ENCODE data around the gene LUC7L3. TPM values are rescaled to one million over a fixed set of nuclear protein-coding genes. Genes with fewer than 3 reads are reported as not detected.
"Not testable (repeated sequence)": the region's sequence is repeated elsewhere in the genome, so short reads cannot be mapped to it uniquely, and the experiment has no call there.

LUC7L3 gene
- total RNA-seq, 2 donors from 2014 or later: 122 to 169 TPM

DNA sequence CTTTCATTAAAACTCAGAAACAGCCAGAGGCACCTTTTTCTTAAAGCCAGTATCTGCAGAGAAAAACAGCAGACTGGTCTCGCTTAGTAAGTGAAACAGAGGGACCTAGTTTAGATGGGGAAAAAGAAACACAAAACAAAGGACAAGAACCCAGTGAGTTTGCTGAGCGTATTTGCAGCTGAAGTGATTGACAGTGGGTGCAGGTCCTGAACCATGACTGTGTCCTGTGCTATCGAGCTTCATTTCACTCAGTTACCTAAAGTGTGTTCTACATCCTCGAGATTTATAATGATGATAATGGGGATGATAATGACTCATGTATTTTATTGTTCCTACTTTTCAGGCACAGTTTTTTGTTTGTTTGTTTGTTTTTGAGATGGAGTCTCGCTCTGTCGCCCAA is 84.3 kb downstream of the LUC7L3 start:
- 88 to 90% methylated on average over 5 to 6 of the region's 6 CpGs for WGBS, 2 experiments (ENCODE audit: insufficient coverage in 1 of 2, insufficient read length in 1 of 2)
- no peaks in the 10 kb centered on the region for H3K9me3 Mint-ChIP-seq
- Histone ChIP-seq H3K36me3 (ENCODE audit: control insufficient read depth, insufficient read depth, low read length) (no peaks in the 10 kb centered on the region), H3K9me3 (ENCODE audit: control insufficient read depth, low read length) (no peaks in the 10 kb centered on the region), H3K4me1 (ENCODE audit: control insufficient read depth, insufficient read depth, low read length) (peaks cover 4% of the 10 kb centered on the region), H3K27me3 (ENCODE audit: control insufficient read depth, insufficient read depth, low read length, poor library complexity, severe bottlenecking) (no peaks in the 10 kb centered on the region), H3K27ac (ENCODE audit: low read depth, low read length) (no peak overlapping the region), H3K4me3 (ENCODE audit: low read length) (no peak overlapping the region), H3K9ac (ENCODE audit: extremely low read depth, low read length, poor library complexity, severe bottlenecking) (no peak overlapping the region)
- no peaks in the 10 kb centered on the region for H3K27me3 Mint-ChIP-seq (ENCODE audit: insufficient read depth)
- DNase-seq: no peak
- TF ChIP-seq, protein P1, sequence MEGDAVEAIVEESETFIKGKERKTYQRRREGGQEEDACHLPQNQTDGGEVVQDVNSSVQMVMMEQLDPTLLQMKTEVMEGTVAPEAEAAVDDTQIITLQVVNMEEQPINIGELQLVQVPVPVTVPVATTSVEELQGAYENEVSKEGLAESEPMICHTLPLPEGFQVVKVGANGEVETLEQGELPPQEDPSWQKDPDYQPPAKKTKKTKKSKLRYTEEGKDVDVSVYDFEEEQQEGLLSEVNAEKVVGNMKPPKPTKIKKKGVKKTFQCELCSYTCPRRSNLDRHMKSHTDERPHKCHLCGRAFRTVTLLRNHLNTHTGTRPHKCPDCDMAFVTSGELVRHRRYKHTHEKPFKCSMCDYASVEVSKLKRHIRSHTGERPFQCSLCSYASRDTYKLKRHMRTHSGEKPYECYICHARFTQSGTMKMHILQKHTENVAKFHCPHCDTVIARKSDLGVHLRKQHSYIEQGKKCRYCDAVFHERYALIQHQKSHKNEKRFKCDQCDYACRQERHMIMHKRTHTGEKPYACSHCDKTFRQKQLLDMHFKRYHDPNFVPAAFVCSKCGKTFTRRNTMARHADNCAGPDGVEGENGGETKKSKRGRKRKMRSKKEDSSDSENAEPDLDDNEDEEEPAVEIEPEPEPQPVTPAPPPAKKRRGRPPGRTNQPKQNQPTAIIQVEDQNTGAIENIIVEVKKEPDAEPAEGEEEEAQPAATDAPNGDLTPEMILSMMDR (conservative IDR thresholded peaks at IDR 0.05): no peak
- no peaks in the 10 kb centered on the region for H3K36me3 Mint-ChIP-seq (ENCODE audit: low read depth)
- no peak overlapping the region for H3K4me3 Mint-ChIP-seq
- H3K27ac Mint-ChIP-seq: no peak overlapping the region
- peaks cover 9% of the 10 kb centered on the region for H3K4me1 Mint-ChIP-seq

DNA sequence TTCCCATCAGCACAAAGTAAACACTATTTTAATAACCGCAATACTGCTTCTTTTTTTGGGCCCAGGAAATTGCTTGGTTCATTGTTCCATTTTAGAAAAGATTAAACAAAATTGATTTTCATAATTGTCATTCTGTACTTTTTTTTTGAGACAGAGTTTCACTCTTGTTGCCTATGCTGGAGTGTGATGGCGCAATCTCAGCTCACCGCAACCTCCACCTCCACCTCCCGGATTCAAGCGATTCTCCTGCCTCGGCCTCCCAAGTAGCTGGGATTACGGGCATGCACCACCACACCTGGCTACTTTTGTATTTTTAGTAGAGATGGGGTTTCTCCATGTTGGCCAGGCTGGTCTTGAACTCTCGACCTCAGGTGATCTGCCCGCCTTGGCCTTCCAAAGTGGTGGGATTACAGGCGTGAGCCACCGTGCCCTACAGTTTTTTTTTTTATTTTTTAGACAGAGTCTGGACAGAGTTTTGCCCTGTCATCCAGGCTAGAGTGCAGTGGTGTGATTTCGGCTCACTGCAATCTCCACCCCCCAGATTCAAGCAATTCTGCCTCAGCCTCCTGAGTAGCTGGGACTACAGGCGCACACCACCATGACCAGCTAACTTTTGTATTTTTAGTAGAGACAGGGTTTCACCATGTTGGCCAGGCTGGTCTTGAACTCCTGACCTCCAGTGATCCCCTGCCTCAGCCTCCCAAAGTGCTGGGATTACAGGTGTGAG is 85.5 kb downstream of the LUC7L3 start:
- H3K27ac ChIP-seq (ENCODE audit: low read depth, low read length); H3K9me3 ChIP-seq (ENCODE audit: control insufficient read depth, low read length); H3K27ac Mint-ChIP-seq; H3K4me3 Mint-ChIP-seq; H3K9me3 Mint-ChIP-seq; H3K9ac ChIP-seq (ENCODE audit: extremely low read depth, low read length, poor library complexity, severe bottlenecking); H3K27me3 ChIP-seq (ENCODE audit: control insufficient read depth, insufficient read depth, low read length, poor library complexity, severe bottlenecking); H3K36me3 Mint-ChIP-seq (ENCODE audit: low read depth); H3K27me3 Mint-ChIP-seq (ENCODE audit: insufficient read depth); H3K36me3 ChIP-seq (ENCODE audit: control insufficient read depth, insufficient read depth, low read length); H3K4me1 ChIP-seq (ENCODE audit: control insufficient read depth, insufficient read depth, low read length); H3K4me1 Mint-ChIP-seq; H3K4me3 ChIP-seq (ENCODE audit: low read length); DNase-seq: not testable (repeated sequence)
- WGBS, 2 experiments (ENCODE audit: insufficient coverage in 1 of 2, insufficient read length in 1 of 2): 95% methylated on average over 7 to 13 of the region's 13 CpGs

DNA sequence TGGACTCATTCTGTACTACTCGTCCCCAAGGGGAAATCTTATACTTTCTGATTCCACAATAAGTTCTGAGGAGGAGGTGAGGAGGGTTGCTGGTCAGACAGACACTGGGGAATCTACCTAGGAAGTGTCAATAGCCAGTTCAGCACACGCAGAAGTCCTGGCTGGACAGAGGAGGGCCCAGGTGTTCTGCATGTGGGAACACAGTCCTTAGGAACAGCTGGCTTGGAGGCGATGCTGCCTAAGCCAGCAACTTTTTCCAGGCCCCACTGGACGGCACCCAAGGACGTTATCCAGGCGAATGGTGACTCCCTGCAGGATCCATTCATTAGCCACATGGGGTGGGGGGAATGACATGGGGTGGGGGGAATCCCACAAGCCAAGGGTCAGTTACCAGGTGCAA is 86.1 kb downstream of the LUC7L3 start:
- no peaks in the 10 kb centered on the region for H3K36me3 ChIP-seq (ENCODE audit: control insufficient read depth, insufficient read depth, low read length)
- no peaks in the 10 kb centered on the region for H3K27me3 ChIP-seq (ENCODE audit: control insufficient read depth, insufficient read depth, low read length, poor library complexity, severe bottlenecking)
- Mint-ChIP-seq H3K36me3 (ENCODE audit: low read depth) (no peaks in the 10 kb centered on the region), H3K27me3 (ENCODE audit: insufficient read depth) (no peaks in the 10 kb centered on the region), H3K4me1 (no peaks in the 10 kb centered on the region), H3K9me3 (no peaks in the 10 kb centered on the region), H3K27ac (no peak overlapping the region), H3K4me3 (no peak overlapping the region)
- no peak overlapping the region for H3K4me3 ChIP-seq (ENCODE audit: low read length)
- H3K27ac ChIP-seq (ENCODE audit: low read depth, low read length): no peak overlapping the region
- 85 to 100% methylated on average over 1 to 6 of the region's 6 CpGs for WGBS, 2 experiments (ENCODE audit: insufficient coverage in 1 of 2, insufficient read length in 1 of 2)
- H3K9ac ChIP-seq (ENCODE audit: extremely low read depth, low read length, poor library complexity, severe bottlenecking): no peak overlapping the region
- TF ChIP-seq, protein P1 (conservative IDR thresholded peaks at IDR 0.05): no peak
- H3K9me3 ChIP-seq (ENCODE audit: control insufficient read depth, low read length): no peaks in the 10 kb centered on the region
- no peak for DNase-seq
- H3K4me1 ChIP-seq (ENCODE audit: control insufficient read depth, insufficient read depth, low read length): no peaks in the 10 kb centered on the region

Small RNA genes lying within 50 kb of the gene (microRNA-seq; reads per million reads assigned to microRNA genes)
- gene MIR8059 (ENCODE audit: borderline microRNAs expressed): not detected

Other genes starting within 250 kb of the LUC7L3 start
- 10 to 100 TPM; 26.6 to 35.8 TPM for gene RSAD1, start 240.7 kb upstream of the LUC7L3 start, total RNA-seq
- 1 to 10 TPM; 3.5 to 7.1 TPM for gene MYCBPAP, start 211.2 kb upstream of the LUC7L3 start, total RNA-seq
- under 1 TPM in 1 of 2 donors, not detected in 1; 0.66 TPM for gene EPN3, start 186.9 kb upstream of the LUC7L3 start, total RNA-seq
- 10 to 100 TPM; 40.4 to 40.5 TPM for gene SPATA20, start 172.4 kb upstream of the LUC7L3 start, total RNA-seq
- gene CACNA1G, start 158.9 kb upstream of the LUC7L3 start, total RNA-seq: 1 to 10 TPM in 1 of 2 donors, under 1 TPM in 1; 0.84 to 1.1 TPM
- gene ABCC3, start 84.7 kb upstream of the LUC7L3 start, total RNA-seq: under 1 TPM; 0.22 to 0.91 TPM
- gene ANKRD40, start 11.7 kb upstream of the LUC7L3 start, total RNA-seq: 10 to 100 TPM; 44.9 to 60.3 TPM
- not detected for gene ANKRD40CL, start 47.9 kb downstream of the LUC7L3 start, total RNA-seq
- gene WFIKKN2, start 116.0 kb downstream of the LUC7L3 start, total RNA-seq: under 1 TPM; 0.29 to 0.35 TPM
- 10 to 100 TPM; 35.5 to 36.3 TPM for gene TOB1, start 146.8 kb downstream of the LUC7L3 start, total RNA-seq

Data from endodermal cell (in vitro differentiated cells).